ENCODE measurements around the gene CAMSAP2. TPM values are rescaled to one million over a fixed set of nuclear protein-coding genes. Genes with fewer than 3 reads are reported as not detected.

Gene CAMSAP2, protein sequence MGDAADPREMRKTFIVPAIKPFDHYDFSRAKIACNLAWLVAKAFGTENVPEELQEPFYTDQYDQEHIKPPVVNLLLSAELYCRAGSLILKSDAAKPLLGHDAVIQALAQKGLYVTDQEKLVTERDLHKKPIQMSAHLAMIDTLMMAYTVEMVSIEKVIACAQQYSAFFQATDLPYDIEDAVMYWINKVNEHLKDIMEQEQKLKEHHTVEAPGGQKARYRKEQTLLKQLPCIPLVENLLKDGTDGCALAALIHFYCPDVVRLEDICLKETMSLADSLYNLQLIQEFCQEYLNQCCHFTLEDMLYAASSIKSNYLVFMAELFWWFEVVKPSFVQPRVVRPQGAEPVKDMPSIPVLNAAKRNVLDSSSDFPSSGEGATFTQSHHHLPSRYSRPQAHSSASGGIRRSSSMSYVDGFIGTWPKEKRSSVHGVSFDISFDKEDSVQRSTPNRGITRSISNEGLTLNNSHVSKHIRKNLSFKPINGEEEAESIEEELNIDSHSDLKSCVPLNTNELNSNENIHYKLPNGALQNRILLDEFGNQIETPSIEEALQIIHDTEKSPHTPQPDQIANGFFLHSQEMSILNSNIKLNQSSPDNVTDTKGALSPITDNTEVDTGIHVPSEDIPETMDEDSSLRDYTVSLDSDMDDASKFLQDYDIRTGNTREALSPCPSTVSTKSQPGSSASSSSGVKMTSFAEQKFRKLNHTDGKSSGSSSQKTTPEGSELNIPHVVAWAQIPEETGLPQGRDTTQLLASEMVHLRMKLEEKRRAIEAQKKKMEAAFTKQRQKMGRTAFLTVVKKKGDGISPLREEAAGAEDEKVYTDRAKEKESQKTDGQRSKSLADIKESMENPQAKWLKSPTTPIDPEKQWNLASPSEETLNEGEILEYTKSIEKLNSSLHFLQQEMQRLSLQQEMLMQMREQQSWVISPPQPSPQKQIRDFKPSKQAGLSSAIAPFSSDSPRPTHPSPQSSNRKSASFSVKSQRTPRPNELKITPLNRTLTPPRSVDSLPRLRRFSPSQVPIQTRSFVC (N-terminal part only)
- 30.1 and 41.8 TPM in 2 replicates for total RNA-seq

GRCh38 chr1:200738327-200738948, at the start of gene CAMSAP2:
Gene CAMSAP2, plus strand, starts transcription at chr1:200738893. Its CDS starts 935 bp downstream, at chr1:200739828.

GRCh38 chr1:200872446-200873115, 133.9 kb downstream of the CAMSAP2 start, which contains the start of gene GPR25:
Gene GPR25, plus strand, starts transcription at chr1:200872981. Its CDS starts 57 bp downstream, at chr1:200873038.

DNA sequence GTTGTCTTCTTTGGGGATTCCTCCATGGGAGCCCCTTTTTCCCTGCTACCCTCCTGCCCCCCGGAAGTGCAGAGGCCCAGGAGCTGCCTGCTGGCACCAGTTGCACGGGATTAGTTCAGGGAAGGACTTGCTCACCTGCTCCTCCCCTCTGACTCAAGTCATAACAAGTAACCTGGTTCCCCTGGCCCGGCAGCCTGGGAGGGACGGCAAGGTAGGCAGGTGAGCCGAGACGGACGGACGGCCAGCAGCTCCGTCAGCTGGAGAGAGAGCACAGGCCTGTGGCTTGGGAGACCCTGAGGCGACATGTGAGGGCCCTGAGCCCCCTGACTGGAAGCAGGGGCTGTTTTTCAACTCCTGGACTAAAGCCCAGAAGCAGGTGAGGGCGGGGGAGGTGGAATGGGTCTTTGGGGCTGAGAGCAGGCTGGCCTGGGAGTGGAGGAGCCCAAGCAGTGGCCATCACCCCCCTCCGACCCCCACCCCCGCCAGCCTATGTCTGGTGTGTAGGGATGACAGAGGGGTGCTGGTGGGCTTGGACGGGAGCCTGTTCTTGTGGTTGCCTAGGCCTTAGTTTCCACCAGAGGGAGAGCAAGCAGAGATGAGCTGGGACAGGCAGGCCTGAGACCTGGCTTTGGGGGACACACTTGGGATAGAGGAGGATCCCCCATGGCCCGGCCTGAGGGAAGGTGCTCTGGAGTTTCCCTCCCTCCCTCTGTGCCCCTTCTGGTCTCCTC, 156.2 kb downstream of the CAMSAP2 start, which contains the start of gene INAVA:
Gene INAVA (plus strand): TSS at position 189 of the 731 bp plus-strand sequence. CDS start 3,501 bp downstream, outside the sequence.

Other genes with a start within 250 kb of the CAMSAP2 start
- 6.1 and 17.7 TPM in 2 replicates for gene KIF14, start 118.1 kb upstream of the CAMSAP2 start, total RNA-seq
- 11.9 and 13.4 TPM in 2 replicates for gene DDX59, start 69.0 kb upstream of the CAMSAP2 start, total RNA-seq
- not detected in 2 replicates for gene GPR25, start 134.1 kb downstream of the CAMSAP2 start, total RNA-seq
- 40.7 and 63.9 TPM in 2 replicates for gene INAVA, start 156.0 kb downstream of the CAMSAP2 start, total RNA-seq

Measured in hair follicular keratinocyte (primary cell).